Measurements from ENCODE around the gene MSRB1.
A peak's percentile ranks its signal among the peaks of the same experiment; 100 is the strongest.
"Not testable (repeated sequence)": the region's sequence is repeated elsewhere in the genome, so short reads cannot be mapped to it uniquely, and the experiment has no call there.

MSRB1 gene

DNA sequence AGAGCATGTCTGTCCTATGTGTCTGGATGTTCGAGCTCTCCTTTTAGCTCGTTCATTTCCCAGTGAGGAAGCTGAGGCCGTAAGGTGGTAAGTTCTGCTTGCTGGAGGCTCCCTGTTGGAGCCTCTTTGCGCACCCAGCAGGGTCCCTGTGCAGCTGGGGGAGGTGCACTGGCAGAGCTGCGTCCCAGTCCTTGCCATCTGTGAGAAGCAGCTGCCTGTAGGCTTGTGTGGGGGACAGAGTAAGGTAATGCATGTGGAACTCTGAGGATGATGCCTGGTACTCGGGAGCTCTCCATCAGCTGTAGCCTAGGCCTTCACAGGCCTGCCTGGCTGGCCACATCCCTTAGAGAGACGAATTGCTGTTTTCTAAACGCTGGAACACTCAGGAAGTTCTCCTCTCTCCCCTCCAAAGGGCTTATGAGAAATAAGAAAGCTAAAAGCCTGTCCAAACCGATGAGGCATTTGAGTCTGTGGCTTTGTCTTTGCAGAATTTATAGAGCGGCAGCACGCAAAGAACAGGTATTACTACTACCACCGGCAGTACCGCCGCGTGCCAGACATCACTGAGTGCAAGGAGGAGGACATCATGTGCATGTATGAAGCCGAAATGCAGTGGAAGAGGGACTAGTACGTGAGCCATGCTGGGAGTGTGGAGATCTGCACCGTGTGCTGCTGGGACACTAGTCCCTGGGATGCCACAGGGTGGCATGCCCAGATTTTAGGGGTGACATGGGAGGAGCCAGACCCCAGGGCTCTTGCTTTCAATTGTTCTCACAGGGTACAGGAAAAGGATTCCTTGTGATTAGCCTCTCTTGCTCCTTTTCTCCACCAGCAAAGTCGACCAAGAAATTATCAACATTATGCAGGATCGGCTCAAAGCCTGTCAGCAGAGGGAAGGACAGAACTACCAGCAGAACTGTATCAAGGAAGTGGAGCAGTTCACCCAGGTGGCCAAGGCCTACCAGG lies 17.9 kb upstream of the MSRB1 start:
- DNase-seq (ENCODE audit: low read depth): peak; percentile 49

DNA sequence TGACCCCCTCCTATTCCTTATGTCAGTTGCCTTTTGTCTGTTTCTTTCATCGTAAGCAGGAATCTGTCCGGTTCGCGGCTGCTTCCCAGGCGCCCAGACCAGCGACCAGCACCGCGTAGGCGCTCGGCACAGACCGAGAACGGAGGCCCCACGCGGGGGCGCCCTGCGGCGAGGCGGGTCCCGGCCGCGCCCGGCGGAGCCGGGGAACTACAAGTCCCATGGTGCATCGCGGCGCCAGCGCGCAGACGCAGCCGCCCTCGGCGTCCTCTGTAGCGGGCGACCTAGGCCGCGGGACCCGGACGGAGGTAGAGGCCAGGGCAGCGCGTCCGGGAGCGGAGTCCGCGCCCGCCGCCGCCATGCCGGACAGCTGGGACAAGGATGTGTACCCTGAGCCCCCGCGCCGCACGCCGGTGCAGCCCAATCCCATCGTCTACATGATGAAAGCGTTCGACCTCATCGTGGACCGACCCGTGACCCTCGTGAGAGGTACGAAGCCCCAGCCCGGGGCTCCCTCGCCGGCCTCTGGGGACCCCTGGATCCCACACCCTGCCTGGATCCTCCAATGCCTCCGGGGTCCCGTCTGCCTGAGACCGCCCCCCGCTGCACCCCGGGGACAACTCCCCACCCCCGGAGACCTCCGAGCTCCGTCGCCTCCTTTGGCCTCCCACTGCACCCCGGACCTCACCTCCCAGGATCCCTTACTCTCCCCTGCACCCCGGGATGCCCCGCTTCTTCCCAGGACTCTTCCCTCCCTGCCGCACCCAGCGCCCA lies 16.5 kb upstream of the MSRB1 start, which contains the start of gene NDUFB10:
Gene NDUFB10, plus strand, starts transcription at position 270 of the 771 bp plus-strand sequence. Its CDS starts 87 bp downstream, at position 357.
- peak; percentile 90 for DNase-seq (ENCODE audit: low read depth)

DNA sequence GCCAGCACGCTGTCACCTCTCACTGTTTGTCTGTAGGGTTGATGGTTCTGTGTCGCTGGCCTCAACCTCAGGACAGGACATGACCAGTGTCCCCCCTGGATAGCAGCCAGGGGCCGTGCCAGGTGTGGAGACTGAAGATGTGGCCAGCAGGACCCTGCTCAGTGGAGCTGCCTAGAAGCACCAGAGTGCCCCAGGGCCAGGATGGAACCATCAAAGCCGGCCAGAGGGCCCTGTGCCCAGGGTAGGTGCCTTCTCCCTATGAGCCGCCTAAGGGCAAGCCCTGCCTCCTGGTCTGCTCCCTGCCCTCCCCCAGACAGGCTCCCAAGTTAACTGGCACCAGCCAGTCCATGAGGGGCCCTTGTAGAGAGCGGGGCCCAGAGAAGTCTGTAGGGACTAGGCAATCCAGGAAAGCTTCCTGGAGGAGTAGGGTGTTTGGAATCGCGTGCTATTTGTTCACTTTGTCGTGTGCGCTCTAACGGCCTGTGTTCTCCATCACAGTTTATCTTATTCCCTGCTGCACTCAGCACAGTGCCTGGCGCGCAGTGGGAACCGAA lies 15.8 kb upstream of the MSRB1 start:
- no peak for DNase-seq (ENCODE audit: low read depth)

DNA sequence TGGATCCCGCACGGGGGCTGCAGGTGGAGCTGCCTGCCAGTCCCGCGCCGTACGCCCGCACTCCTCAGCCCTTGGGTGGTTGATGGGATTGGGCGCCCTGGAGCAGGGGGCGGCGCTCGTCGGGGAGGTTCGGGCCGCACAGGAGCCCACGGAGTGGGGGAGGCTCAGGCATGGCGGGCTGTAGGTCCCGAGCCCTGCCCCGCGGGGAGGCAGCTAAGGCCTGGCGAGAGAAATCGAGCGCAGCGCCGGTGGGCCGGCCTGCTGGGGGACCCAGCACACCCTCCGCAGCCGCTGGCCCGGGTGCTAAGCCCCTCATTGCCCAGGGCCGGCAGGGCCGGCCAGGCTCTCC lies 15.1 kb upstream of the MSRB1 start:
- not testable (repeated sequence) for DNase-seq (ENCODE audit: low read depth)

DNA sequence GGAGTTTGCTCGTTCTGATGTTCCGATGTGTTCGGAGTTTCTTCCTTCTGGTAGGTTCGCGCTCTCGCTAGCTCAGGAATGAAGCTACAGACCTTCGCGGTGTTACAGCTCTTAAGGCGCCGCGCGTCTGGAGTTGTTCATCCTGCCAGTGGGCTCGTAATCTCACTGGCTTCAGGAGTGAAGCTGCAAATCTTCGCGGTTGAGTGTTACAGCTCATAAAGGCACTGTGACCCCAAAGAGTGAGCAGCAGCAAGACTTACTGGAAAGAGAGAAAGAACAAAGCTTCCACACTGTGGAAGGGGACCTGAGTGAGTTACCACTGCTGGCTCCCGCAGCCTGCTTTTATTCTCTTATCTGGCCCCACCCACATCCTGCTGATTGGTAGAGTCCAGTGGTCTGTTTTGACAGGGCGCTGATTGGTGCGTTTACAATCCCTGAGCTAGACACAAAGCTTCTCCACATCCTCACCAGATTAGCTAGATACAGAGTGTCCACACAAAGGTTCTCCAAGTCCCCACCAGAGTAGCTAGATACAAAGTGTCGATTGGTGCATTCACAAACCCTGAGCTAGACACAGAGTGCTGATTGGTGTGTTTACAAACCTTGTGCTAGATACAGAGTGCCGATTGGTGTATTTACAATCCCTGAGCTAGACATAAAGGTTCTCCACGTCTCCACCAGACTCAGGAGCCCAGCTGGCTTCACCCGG lies 14.6 kb upstream of the MSRB1 start:
- not testable (repeated sequence) for DNase-seq (ENCODE audit: low read depth)

DNA sequence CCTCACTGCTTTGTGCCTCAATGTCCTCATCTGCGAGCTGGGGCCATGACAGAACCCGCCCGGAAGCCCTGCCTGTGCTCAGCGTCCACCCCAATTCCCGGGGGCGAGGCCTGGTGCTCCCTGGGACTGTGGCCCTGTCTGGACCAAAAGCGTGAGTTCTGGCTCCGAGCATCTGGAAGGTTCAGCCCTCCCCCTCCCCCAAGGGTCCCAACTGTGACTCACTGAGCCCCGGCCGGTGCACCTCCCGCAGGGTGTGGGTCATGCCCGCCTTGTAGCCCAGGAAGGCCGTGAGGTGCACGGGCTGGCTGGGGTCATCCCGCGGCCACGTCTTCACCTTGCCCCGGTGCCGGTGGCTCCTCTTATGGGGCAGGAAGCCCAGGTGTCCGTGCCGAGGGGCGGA lies 10.7 kb upstream of the MSRB1 start:
- DNase-seq (ENCODE audit: low read depth): no peak

DNA sequence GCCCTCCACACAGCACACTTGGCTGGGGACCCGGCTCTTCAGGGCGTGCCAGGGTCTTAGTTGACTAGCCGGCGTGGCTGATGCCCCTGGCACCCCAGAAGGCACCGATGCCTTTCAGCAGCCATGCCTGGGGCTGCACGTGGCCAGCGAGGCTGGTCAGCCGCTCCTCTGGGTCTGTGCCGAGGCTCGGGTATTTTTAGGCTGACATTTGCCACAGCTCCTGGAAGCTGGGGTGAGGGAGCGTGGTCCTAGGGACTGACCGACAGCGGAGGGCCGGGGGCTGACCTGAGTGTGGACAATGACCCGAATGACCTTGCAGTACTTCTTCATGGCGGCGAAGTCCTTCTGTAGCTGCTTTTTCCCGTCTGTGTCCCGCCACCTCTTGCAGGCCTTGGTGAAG lies 7.6 kb upstream of the MSRB1 start:
- no peak for DNase-seq (ENCODE audit: low read depth)

DNA sequence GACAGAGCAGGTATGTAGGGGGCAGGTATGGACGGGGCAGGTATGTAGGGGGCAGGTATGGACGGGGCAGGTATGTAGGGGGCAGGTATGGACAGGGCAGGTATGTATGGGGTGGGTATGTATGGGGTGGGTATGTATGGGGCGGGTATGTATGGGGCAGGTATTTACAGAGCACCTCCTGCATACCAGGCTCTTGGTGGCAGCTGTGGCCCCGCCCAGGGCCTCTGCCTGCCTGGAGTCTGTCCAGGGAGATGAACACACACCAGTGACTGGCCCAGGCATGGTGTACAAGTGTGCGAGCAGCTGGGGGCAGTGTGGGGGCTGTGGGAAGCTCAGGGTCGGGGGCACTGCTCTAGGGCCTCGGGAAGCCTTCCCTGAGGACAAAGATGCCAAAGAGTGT lies 7.0 kb upstream of the MSRB1 start:
- no peak for DNase-seq (ENCODE audit: low read depth)

DNA sequence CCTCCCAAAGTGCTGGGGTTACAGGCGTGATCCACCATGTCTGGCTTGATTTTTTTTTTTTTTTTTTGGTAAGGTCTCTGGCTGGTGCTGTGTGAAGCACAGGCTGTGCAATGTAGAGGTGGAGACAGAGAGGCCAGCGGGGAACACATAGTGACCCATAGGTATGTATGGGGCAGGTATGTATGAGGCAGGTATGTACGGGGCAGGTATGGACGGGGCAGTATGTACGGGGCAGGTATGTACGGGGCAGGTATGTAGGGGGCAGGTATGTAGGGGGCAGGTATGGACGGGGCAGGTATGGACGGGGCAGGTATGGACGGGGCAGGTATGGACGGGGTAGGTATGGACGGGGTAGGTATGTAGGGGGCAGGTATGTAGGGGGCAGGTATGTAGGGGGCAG lies 6.5 kb upstream of the MSRB1 start:
- DNase-seq (ENCODE audit: low read depth): no peak

DNA sequence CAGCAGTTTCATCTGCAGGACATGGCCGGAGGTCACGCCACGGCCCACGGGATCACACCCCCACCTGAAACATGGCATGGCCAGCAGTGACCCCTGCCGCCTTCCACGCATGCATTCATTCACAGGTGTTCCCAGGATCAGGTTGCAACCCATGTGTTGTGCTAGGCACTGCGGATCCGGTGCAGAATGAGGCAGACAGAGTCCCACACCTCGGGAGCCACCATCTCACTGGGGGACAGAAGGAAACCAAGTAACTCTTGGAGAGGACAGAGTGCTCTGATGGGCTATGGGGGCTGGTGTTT lies 4.3 kb upstream of the MSRB1 start:
- DNase-seq (ENCODE audit: low read depth): no peak

DNA sequence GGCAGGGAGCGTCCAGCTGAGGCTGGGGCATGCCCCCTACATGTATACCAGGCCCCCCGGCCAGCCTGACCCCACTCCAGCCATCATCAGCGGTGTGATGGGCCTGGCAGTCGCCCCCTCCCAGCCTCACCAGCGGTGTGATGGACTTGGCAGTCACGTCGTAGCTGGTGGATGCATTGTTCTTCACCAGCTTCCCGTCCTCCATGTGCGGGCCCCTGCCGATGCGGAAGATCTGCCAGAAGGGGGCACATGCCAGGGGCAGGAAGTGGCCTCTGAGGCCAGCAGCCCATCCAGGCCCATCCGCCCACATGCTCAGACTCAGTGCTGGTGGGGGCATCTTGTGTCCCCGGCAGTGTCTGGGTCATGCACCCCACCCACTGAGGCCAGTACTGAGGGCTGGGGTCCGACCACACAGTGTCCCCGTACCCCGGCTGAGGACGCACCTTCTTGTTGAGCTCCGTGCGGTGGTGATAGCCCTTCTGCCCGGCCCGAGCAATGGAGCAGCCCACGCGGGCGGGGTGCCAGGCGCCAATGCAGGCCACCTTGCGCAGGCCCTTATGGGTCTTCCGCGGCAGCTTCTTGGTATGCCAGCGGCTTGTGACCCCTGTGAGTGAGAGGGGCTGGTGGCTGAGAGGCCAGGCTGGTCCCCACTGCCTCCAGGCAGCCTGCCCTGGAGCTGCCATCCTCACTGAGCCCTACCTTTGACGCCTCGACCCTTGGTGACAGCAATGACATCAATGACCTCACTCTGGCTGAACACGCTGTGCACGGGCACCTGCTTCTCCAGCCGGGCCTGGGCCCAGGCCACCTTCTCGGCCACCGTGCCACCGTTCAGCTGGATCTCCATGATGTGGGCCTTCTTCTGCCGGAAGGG lies 3.7 kb upstream of the MSRB1 start:
- no peak for DNase-seq (ENCODE audit: low read depth)

DNA sequence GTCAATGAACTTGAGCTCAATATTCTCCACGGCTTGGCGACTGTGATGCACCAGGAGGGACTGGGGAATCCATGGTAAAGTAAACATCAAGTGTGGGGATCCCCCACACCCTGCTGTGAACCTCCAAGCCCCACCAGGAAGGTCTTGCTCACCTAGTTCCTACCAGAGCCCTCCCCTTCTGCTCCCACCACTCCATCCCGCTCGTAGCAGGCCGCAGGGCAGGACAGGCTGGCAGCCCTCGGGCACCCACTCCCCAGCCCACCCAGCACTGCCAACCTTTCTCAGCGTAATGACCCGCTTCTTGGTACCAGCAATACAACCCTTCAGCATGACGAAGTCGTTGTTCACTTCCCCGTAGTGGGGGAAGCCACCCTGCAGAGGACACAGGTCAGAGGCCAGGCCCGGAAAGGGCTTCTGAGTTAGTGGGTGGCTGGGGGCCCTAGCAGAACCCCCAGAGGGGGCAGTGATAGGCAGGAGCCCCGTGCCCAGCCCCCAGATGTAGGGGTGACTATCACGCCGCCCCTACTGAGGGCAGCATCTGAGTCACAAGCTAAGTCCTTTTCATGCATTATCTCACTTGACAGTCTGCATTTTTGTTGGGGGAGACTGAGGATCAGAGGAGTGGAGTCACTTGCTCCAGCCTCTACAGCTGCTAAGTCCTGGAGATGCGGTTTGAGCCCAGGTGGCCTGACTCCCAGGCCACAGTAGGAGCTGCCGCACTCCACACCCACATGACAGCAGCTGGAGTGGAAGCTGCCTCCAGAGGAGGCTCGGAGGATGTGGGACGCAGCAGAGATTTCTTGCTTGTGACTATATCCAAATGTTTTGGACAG lies 2.8 kb upstream of the MSRB1 start:
- no peak for DNase-seq (ENCODE audit: low read depth)

DNA sequence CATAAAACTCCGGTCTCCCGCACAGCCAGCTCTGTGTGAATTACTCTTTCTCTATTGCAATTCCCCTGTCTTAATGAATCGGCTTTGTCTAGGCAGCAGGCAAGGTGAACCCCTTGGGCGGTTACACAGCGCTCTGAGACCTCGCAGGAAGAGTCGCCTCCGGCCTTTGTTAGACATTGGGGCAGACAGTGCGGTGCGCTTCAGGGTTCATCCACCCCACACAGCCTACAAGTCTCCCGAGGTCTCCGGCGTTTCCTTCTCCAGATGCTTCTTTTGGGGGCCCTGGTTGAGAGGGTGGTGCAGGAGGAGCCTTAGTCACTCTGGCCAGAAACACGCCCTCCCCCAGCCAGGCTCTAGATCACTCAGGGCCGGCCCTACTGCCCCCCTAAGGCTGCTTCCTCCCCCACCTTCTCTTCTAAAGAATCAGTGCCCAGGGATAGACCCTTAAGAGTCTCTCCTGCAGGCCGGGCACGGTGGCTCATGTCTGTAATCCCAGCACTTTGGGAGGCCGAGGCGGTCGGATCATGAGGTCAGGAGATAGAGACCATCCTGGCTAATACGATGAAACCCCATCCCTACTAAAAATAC lies 1.7 kb upstream of the MSRB1 start:
- no peak for DNase-seq (ENCODE audit: low read depth)

DNA sequence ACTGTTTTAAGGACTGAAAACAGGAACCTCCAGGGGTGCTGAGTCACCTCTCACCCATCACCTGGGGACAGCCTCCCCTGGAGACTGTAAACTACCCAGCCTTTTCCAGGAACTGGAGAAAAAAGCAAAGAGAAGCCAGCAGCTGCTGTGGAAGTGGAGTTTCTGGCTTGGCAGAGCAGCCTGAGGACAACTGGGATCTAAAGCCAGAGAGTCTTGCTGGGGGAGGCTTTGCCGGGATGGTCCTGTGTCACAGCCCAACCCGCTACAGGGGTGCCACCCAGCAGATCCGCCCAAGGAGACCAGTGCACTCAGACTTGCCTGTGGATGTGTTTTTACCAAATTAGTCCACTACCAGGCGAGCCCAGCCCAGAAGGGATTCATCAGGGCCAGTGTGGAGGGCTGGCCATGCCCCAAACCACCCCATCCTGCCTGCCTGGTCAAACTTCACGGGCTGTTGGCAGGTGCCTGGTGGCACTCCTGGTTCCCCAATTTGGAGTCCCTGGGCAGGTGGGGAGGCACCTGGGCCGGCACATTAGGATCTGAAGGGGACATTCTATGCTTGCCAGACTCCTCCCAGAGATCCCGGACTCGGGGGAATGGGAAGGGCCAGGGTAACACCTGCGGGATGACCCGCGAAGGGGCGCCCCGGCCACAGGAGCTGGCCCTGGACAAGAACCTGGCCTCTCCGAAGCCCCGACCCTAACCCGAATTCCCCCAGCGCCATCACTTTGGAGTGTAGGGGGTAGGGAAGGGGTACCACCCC lies 771 bp downstream of the MSRB1 start:
- no peak for DNase-seq (ENCODE audit: low read depth)

DNA sequence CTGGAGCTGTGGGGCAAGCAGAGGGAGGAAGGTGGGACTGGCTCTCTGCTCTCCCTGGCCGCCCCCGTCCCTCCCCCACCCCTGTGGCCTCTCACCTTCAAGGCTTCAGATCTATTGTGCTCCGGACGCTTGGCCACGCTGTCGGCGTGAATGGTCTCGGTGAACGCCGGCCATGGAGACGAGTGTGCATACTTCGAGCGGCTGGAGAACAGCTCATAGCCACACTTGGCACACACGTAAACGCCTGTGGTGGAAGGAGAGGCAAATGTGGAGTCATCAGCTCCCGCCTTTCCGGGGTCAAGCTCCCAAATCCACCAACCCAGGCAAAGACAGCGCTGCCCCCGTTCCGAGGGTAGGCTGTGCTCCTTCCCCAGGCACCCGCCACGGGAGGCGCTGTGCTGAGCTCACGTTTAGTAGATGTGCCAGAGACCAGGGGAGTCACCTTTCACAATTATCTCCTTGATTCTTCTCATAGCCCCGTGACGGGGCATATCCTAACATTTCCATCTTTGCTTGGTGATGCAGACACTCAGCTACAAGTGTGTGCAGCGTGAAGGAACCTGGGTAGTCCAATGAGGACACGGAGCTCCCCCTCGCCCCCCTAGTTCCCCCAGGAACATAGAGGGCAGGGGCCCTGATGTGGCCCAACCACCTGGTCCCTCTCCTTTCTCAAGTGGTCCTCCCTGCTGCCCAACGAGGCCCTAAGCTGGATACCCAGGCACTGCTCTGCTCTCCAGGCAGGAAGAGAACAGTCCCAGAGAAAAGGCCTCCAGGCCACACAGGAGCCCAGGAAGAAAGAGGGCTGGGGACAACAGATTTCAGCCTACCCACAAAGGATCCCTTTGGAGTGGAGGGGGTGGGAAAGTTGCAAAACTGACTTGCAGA lies 1.6 kb downstream of the MSRB1 start:
- DNase-seq (ENCODE audit: low read depth): no peak

DNA sequence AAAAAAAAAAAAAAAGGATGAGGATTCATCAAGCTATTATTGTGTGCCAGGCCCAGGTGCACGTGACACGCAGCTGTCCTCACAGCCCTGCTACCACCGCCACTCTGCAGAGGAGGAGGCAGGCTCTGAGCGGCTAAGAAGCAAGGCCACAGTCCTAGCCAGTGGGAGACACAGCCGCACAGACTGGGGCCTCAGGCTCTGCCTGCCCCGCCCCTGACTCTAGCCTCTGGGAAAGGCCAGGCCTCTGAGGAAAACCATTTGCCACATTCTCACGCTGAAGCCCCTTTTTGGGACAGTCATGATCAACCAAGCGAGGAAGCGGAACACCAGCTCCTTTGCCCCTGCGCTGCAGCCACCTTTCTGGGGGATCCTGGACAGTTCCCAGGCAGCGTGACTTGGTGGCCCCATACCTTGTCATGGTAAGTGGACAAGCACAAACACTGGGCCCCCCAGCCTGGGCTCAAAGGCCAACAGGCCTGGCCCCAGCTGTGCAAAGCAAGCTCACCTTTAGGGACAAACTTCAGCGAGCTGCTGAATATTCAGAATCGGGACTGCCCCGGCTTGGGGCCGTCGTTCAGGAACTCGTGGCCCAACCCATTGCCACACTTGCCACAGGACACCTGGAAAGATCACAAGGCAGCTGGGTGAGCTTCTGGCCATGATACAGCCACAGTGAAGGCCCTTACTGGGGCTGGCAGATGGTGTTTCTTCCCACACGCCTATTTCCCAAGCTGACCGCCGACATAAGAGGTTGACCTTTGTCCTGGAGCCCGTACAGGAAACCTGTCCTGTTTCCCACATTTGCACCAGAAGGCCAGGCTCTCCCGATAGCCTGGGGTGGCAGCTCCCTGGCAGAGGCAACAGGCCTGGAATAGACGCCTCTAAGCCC lies 2.5 kb downstream of the MSRB1 start:
- DNase-seq (ENCODE audit: low read depth): no peak

DNA sequence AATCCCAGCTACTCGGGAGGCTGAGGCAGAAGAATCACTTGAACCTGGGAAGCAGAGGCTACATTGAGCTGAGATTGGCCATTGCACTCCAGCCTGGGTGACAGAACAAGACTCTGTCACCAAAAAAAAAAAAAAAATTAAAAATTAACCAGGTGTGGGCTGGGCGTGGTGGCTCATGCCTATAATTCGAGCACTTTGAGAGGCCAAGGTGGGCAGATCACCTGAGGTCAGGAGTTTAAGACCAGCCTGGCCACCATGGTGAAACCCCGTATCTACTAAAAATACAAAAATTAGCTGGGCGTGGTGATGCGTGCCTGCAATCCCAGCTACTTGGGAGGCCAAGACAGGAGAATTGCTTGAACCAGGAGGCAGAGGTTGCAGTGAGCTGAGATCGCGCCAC lies 3.2 kb downstream of the MSRB1 start:
- not testable (repeated sequence) for DNase-seq (ENCODE audit: low read depth)

Data from activated T-cell treated with anti-CD3 and anti-CD28 coated beads for 24 hours (primary cell).